GM12875 (cell line): ENCODE measurements around the gene NRDC.

Experiments
- H3K4me3 ChIP-seq: one replicate; pipeline ENCODE4 v1.5.1; 2011; ENCODE audit warnings: low read depth, low read length, control low read depth
- CTCF ChIP-seq: IDR thresholded peaks from 2 replicates; pipeline ENCODE4 v1.5.1; 2011; ENCODE audit warnings: low read depth, mild to moderate bottlenecking, control low read depth, inconsistent platforms, low read length, moderate library complexity, borderline replicate concordance; ENCODE audit not compliant: insufficient read depth

The NRDC gene

DNA sequence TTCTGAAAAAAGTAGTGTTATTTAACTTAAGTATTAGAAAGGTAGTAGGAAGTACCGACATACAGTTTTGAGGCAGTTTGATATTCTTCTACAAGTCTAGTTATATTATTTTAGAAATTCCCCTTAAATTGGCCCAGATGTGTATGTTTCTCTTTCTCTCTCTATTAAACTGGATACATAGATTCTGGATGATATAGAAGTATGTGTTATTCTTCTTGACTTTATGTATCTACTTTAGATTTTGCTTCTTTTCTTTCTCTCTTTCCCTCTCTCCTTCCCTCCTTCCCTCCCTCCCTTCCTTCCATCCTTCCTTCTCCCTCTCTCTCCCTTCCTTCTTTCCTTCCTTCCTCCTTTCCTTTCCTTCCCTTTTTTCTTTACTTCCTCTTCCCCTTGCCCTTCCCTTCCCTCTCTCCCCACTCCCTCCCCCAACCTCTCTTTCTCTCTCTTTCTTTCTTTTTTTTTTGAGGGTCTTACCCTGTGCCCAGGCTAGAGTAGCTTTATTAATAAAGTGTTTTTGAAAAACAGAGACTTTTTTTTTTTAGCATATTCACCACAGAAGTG lies 137.3 kb downstream of the NRDC start:
- TF ChIP-seq CTCF, result no peak
- no peak overlapping the region for H3K4me3 ChIP-seq

DNA sequence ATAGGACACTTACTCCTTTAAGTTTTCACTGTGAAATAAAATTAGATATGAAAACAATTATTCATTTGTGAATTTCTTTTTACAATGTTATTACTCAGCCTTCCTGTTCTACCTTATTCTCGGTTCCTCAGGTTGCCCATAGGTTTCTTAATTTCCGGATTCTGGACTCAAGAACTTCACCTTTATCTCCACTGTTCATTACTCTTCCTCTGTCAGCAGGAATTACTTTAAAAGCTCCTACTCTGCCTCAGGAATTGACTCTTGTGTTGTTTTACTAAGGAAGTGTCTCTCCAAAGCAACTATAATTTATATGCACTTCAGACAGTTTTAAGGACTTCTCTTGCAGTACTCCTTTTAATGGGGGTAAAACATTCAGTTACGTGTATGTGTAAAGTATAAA lies 137.9 kb downstream of the NRDC start:
- no peak overlapping the region for H3K4me3 ChIP-seq
- no peak for TF ChIP-seq CTCF
